Left lung (tissue), 10 donors: ENCODE data around the gene GJC1. TPM values are rescaled to one million over a fixed set of nuclear protein-coding genes. Genes with fewer than 3 reads are reported as not detected.

ENCODE experiments used
- ATAC-seq: fragments of 200-7000 bp; cut with Tn5 transposase; one replicate; pipeline ENCODE4 v1.9.1; 2020; ENCODE audit warnings: moderate library complexity
- DNase-seq, 4 donors: peaks; one replicate each; pipeline ENCODE4 v3.0.0-alpha.2; 2013 to 2020
- H3K27ac ChIP-seq, 2 donors: fragments of 200-600 bp; sonication (generic) in 1 of 2; one replicate each; pipeline versions ENCODE4 v1.5.0 to v1.8.0; 2020 to 2021
- H3K27me3 ChIP-seq, 2 donors: fragments of 200-600 bp; sonication (generic) in 1 of 2; one replicate each; pipeline versions ENCODE4 v1.5.0 to v1.8.0; 2020 to 2021
- H3K36me3 ChIP-seq, 2 donors: fragments of 200-600 bp; sonication (generic) in 1 of 2; one replicate each; pipeline versions ENCODE4 v1.5.0 to v1.8.0; 2020 to 2021
- H3K4me1 ChIP-seq, 2 donors: fragments of 200-600 bp; one replicate each; pipeline ENCODE4 v1.8.0; 2021
- H3K4me3 ChIP-seq, 2 donors: fragments of 200-600 bp; sonication (generic) in 1 of 2; one replicate each; pipeline versions ENCODE4 v1.5.0 to v1.8.0; 2020 to 2021; ENCODE audit warnings: mild to moderate bottlenecking in 1 of 2
- H3K9me3 ChIP-seq, 2 donors: fragments of 200-600 bp; sonication (generic) in 1 of 2; one replicate each; pipeline versions ENCODE4 v1.5.0 to v1.8.0; 2020 to 2021
- intact Hi-C, 2 donors: fragments of 100-400 bp; cut with DNase I; formaldehyde crosslinking; loops; one replicate each; pipeline versions ENCODE4 v1.11.2 to v1.14.2; 2022
- polyA plus RNA-seq, 6 donors: library from polyadenylated mRNA; unstranded; fragments of 120-200 nt; gene quantifications; one replicate each; pipeline ENCODE4 v1.2.1, GENCODE V29; 2013; ENCODE audit not compliant: insufficient read length in 6 of 6
- total RNA-seq, 2 donors: library from RNA; stranded (reverse); fragmentation: NEBNext Ultra II Directional; extraction: Animal tissue kit (Norgen Biotek cat#: 25700); gene quantifications; one replicate each; pipeline ENCODE4 v1.2.1, GENCODE V29; 2021
- TF ChIP-seq, protein P1 (sequence below), 2 donors: fragments of 200-600 bp; sonication (generic) in 1 of 2; IDR thresholded peaks; one replicate each; pipeline versions ENCODE4 v1.5.0 to v1.8.0; 2021; ENCODE audit warnings: antibody characterized with exemption in 2 of 2
- donor health status: DM: no; HTN: yes; CAD: no.
- donor health status: DM: no; HTN: no; CAD: no.

Gene GJC1
- total and polyA plus RNA-seq, 8 donors, result 17.3 to 52.9 (median 46.2) TPM

DNA sequence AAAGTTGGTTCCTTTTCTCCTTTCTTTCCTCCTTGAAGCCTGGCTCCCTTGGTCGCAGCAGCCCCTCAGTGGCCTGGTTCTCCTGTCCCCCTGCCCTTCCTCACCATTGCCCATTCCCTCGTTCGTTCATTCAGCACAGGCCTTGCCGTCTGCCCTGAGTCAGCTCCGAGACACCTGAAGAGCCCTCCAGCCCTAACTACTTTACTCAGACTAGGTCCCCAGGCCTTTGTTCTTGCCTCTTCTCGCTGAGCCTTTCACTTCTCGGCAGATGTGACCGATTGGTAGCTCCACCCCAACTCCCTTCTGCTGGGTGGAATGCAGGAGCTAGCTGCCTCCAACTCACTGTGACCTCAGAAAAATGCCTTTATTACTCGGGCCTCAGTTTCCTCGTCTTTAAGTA, 78.3 kb downstream of the GJC1 start:
- no peak overlapping the region for H3K4me3 ChIP-seq
- H3K4me1 ChIP-seq, result no peaks in the 10 kb centered on the region
- TF ChIP-seq, protein P1, sequence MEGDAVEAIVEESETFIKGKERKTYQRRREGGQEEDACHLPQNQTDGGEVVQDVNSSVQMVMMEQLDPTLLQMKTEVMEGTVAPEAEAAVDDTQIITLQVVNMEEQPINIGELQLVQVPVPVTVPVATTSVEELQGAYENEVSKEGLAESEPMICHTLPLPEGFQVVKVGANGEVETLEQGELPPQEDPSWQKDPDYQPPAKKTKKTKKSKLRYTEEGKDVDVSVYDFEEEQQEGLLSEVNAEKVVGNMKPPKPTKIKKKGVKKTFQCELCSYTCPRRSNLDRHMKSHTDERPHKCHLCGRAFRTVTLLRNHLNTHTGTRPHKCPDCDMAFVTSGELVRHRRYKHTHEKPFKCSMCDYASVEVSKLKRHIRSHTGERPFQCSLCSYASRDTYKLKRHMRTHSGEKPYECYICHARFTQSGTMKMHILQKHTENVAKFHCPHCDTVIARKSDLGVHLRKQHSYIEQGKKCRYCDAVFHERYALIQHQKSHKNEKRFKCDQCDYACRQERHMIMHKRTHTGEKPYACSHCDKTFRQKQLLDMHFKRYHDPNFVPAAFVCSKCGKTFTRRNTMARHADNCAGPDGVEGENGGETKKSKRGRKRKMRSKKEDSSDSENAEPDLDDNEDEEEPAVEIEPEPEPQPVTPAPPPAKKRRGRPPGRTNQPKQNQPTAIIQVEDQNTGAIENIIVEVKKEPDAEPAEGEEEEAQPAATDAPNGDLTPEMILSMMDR (IDR thresholded peaks at IDR 0.05), result no peak
- no peak overlapping the region for H3K27ac ChIP-seq
- H3K9me3 ChIP-seq, result no peaks in the 10 kb centered on the region
- H3K36me3 ChIP-seq, result peaks cover 0 to 47% of the 10 kb centered on the region in 2 donors
- DNase-seq, result no peak
- intact Hi-C loops, result no loop called here
- peaks cover 0 to 20% of the 10 kb centered on the region in 2 donors for H3K27me3 ChIP-seq
- no peak for ATAC-seq

DNA sequence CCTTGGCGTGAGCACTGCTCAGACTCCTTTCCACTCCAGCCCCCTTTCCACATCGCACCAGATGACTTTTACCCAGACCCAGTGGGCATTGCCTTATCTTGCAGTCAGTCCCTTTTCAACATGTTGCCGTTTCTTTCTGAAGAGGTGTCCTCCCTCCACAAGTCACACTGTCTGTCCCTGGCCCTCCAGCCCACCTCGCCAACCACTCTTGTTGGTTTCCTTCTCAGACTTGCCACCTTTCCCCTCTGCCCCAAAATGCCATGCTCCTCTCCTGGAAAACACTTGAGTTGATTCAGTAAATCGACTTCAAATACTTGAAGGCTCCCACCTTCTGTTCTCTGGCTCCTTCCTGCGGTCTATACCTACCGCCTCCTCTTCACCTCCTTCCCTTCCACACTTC, 78.8 kb downstream of the GJC1 start:
- Histone ChIP-seq H3K4me1 (no peaks in the 10 kb centered on the region), H3K4me3 (no peak overlapping the region), H3K27ac (no peak overlapping the region), H3K27me3 (peaks cover 0 to 15% of the 10 kb centered on the region in 2 donors), H3K36me3 (peaks cover 0 to 50% of the 10 kb centered on the region in 2 donors), H3K9me3 (no peaks in the 10 kb centered on the region)
- ATAC-seq, result no peak
- DNase-seq, result no peak
- intact Hi-C loops, result no loop called here
- TF ChIP-seq, protein P1 (IDR thresholded peaks at IDR 0.05), result no peak

DNA sequence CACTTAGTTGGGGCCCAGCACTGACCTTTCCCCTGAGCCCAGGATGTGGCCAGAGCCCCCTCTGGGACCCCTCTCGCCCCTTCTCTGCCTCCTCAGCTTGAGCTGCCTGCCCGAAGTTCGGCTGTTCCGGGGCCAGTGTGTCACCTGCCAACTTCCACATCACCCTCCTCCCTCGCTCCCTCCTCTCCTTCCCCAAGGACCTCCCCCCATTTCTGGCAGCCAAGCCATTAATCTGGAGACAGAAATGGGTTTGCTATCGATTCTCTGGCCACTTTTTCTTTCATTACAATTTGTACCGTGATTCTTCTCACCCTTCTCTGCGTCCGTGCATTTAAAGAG, 80.1 kb downstream of the GJC1 start:
- ATAC-seq, result no peak
- TF ChIP-seq, protein P1 (IDR thresholded peaks at IDR 0.05), result no peak

DNA sequence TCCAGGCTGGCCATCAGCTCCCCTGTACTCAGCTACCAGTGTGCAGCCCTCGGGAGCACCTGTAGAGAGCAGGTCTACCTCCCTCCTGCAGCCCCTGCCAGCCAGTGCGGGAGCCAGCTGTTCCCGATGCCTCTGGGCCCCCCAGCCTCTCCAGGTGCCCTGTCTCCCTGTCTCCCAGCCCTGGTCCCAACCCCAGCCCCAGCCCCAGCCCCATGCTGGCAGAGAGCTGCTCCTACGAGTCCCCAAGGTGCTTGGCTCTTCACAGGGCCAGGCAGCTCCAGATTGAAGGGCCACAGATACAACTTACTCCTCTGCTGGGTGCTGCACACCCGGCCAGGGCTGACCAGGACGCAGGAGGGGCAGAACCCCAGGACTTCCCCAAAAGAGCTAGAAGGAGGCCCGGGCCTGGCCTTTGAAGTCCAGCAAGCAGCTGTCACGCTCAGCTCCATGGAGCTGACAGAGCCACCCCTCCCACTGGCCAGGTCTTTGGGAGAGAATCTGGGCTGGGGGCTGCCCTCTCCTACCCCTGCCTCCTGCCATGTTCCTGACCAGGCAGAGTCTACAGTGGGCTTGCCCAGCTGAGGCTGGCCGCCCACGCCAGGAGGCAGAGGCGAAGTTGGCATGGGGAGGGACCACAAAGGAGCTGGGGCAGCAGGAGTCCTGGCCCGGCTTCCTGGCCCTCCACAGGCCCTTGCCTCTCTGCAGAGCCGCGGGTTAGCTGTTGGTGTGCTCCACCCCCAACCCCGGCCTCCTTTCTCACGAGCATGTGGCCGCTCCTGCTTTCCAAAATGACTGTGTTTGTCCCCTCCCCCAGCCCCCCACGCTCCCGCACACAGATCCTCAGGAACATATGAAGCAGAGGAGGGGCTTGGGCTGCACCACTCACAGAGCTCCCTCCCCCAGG, 80.8 kb downstream of the GJC1 start:
- intact Hi-C loops, result no loop called here
- Histone ChIP-seq H3K27me3 (no peaks in the 10 kb centered on the region), H3K27ac (no peak overlapping the region), H3K36me3 (peaks cover 0 to 50% of the 10 kb centered on the region in 2 donors), H3K4me3 (no peak overlapping the region), H3K9me3 (no peaks in the 10 kb centered on the region), H3K4me1 (no peaks in the 10 kb centered on the region)
- TF ChIP-seq, protein P1 (IDR thresholded peaks at IDR 0.05), result no peak
- no peak for ATAC-seq
- DNase-seq, result no peak

More for the DNA sequence above, 80.1 kb downstream of the GJC1 start:
- no peak overlapping the region for H3K4me3 ChIP-seq
- H3K27me3 ChIP-seq, result peaks cover 0 to under 1% of the 10 kb centered on the region in 2 donors
- DNase-seq, result no peak
- no peak overlapping the region for H3K27ac ChIP-seq
- intact Hi-C loops, result no loop called here
- H3K9me3 ChIP-seq, result no peaks in the 10 kb centered on the region
- H3K4me1 ChIP-seq, result no peaks in the 10 kb centered on the region
- H3K36me3 ChIP-seq, result peaks cover 0 to 50% of the 10 kb centered on the region in 2 donors

Other genes starting within 250 kb of the GJC1 start
- gene MEIOC, start 173.8 kb downstream of the GJC1 start, total RNA-seq, result not detected
- gene MEIOC, start 173.8 kb downstream of the GJC1 start, polyA plus RNA-seq, result 1 to 10 TPM in 5 of 6 donors, under 1 TPM in 1; 0.91 to 1.6 (median 1.2) TPM
- gene CCDC43, start 140.5 kb downstream of the GJC1 start, total RNA-seq, result 10 to 100 TPM; 20.3 to 22.0 TPM
- 10 to 100 TPM; 26.7 to 33.2 (median 32.0) TPM for gene CCDC43, start 140.5 kb downstream of the GJC1 start, polyA plus RNA-seq
- gene DBF4B, start 121.6 kb downstream of the GJC1 start, total RNA-seq, result 1 to 10 TPM; 5.6 to 5.7 TPM
- gene DBF4B, start 121.6 kb downstream of the GJC1 start, polyA plus RNA-seq, result 10 to 100 TPM; 13.9 to 18.8 (median 17.5) TPM
- gene ADAM11, start 71.3 kb downstream of the GJC1 start, total RNA-seq, result under 1 TPM; 0.13 to 0.64 TPM
- 1 to 10 TPM; 1.1 to 4.2 (median 3.0) TPM for gene ADAM11, start 71.3 kb downstream of the GJC1 start, polyA plus RNA-seq
- 10 to 100 TPM; 17.1 to 19.5 TPM for gene HIGD1B, start 17.6 kb upstream of the GJC1 start, total RNA-seq
- 10 to 100 TPM; 11.0 to 21.7 (median 17.0) TPM for gene HIGD1B, start 17.6 kb upstream of the GJC1 start, polyA plus RNA-seq
- gene EFTUD2, start 69.2 kb upstream of the GJC1 start, total RNA-seq, result 100 to 1,000 TPM in 1 of 2 donors, 10 to 100 TPM in 1; 83.4 to 112 TPM
- gene EFTUD2, start 69.2 kb upstream of the GJC1 start, polyA plus RNA-seq, result 100 to 1,000 TPM in 1 of 6 donors, 10 to 100 TPM in 5; 85.3 to 103 (median 95.1) TPM
- gene GFAP, start 85.2 kb upstream of the GJC1 start, total RNA-seq, result under 1 TPM in 1 of 2 donors, not detected in 1; 0.15 TPM
- gene GFAP, start 85.2 kb upstream of the GJC1 start, polyA plus RNA-seq, result 1 to 10 TPM in 1 of 6 donors, under 1 TPM in 4, not detected in 1; 0.14 to 1.1 (median 0.55) TPM
- gene KIF18B, start 117.5 kb upstream of the GJC1 start, total RNA-seq, result 1 to 10 TPM; 2.9 to 6.0 TPM
- gene KIF18B, start 117.5 kb upstream of the GJC1 start, polyA plus RNA-seq, result 10 to 100 TPM; 11.0 to 24.5 (median 15.1) TPM
- gene C1QL1, start 138.0 kb upstream of the GJC1 start, total RNA-seq, result under 1 TPM in 1 of 2 donors, not detected in 1; 0.70 TPM
- 1 to 10 TPM; 1.5 to 2.9 (median 2.4) TPM for gene C1QL1, start 138.0 kb upstream of the GJC1 start, polyA plus RNA-seq
- gene DCAKD, start 221.3 kb upstream of the GJC1 start, total RNA-seq, result 10 to 100 TPM; 20.5 to 30.8 TPM
- gene DCAKD, start 221.3 kb upstream of the GJC1 start, polyA plus RNA-seq, result 10 to 100 TPM; 42.2 to 50.8 (median 48.1) TPM
- 100 to 1,000 TPM; 123 to 129 TPM for gene NMT1, start 231.0 kb upstream of the GJC1 start, total RNA-seq
- gene NMT1, start 231.0 kb upstream of the GJC1 start, polyA plus RNA-seq, result 10 to 100 TPM; 59.8 to 73.2 (median 64.6) TPM